GM19324 (cell line): ENCODE data around the gene SERPINE2.
"Not testable (repeated sequence)": the region's sequence is repeated elsewhere in the genome, so short reads cannot be mapped to it uniquely, and the experiment has no call there.

Experiments
- ATAC-seq: cut with Tn5 transposase; IDR thresholded peaks from one replicate; pipeline ENCODE4 v1.9.1; 2021; ENCODE audit warnings: mild to moderate bottlenecking, moderate library complexity; ENCODE audit not compliant: unreplicated experiment, low FRiP score

The SERPINE2 gene

DNA sequence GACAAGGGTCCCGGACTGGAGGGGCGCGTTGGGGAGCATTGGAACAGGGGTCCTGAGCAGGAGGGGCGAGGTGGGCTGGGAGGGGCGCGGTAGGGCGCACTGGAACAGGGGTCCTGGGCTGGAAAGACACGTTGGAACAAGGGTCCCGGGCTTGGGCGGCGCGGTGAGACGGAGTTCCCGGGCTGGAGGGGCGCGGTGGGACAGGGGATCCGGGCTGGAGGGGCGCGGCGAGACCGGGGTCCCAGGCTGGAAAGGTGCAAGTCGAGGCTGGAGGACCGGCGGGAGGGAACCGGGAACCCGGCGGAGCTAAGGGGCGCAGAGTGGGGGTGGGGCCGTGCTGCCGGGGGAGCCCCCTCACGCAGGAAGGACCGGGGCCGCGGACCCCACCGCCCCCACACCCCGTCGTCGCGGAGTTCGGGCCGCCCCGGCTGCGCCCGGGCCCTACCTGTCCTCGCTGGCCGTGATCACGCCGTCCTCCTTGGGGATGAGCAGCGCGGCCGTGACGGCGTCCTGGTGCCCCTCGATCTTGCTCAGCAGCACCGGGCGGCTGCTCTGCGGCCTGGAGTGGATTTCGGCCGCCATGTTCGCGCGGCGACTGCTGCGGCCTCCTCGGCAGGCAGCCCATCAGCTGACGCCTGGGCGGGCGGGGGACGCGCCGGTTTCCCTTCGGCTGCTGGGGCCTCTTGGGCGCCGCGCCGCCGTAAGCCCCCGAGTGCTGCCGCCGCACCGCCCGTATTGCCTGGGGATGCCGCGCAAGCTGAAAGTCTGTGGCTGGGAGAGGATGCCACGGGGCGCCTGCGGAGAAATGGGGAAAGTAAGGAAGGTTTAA lies 94.2 kb downstream of the SERPINE2 start, which contains the start of gene WDFY1:
Gene WDFY1 (minus strand): TSS at position 633 of the 829 bp plus-strand sequence. CDS start 51 bp downstream, at position 582.
- peak; percentile 89 for ATAC-seq

GRCh38 chr2:223944166-223944702 lies 94.9 kb downstream of the SERPINE2 start:
- no peak for ATAC-seq

- no peak for ATAC-seq
These were observed 95.5 kb downstream of the SERPINE2 start for GRCh38 chr2:223943561-223944008.

- no peak for ATAC-seq
These were observed 96.0 kb downstream of the SERPINE2 start for GRCh38 chr2:223943135-223943534.

DNA sequence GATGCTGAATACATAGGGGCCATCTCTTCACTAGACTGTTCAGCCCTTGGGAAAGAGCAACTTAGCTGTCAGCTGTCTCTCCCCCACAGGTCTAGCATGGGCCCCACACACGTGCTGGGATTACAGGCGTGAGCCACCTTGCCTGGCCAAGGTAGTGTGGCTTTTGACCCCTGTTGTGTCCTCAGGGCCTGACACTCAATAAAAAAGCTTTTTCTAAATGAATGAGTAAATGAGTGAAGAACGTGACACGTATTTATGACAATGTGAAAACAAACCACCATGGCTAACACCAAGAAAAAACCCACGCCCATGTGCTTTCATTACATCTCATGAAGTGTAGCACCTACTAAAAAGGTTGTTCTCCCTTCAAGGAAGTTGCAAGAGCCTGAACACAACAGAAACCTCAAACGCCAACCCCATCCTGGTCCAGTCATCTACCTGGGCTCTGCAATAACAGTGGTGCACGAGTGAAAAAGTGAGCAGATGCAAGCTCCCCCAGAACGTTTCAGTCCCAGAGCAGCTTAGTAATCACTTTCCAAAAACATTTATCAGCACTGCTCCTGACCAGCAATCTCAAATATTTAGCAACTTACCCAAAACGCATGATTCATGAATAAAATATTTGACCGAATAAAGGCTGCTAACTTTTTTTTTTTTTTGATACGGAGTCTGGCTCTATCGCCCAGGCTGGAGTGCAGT lies 97.4 kb downstream of the SERPINE2 start:
- no peak for ATAC-seq

DNA sequence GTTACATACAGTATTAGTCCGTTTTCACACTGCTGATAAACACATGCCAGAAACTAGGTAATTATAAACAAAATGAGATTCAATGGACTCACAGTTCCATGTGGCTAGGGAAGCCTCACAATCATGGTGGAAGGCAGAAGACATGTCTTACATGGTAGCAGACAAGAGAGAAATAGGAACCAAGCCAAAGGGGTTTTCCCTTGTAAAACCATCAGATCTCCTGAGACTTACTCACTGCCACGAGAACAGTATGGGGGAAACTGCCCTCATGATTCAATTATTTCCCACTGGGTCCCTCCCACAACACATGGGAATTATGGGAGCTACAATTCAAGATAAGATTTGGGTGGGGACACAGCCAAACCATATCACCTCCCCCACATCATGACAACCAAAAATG lies 99.6 kb downstream of the SERPINE2 start:
- not testable (repeated sequence) for ATAC-seq

- ATAC-seq: no peak
These were observed 101.6 kb downstream of the SERPINE2 start for GRCh38 chr2:223937535-223937934.

DNA sequence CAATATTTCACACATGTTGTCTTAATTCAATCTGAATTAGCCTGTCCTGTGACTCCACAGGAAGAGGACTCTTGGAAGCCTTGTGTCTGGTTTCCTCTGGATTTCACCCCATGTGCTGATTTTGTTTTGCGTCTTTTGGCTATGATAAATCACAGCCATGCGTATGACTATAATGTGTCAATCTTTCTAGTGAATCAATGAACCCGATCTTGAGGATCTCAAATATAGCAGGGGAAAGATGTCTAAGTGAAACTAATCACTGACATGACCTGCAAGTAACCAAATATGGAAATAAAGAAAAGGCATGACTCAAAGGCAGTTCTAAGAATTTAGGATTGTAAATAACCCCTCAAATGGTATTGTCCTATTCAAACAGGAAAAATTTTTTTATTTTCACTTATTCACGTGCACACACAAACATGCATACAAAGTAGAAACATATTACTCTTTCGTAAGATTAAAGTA lies 102.2 kb downstream of the SERPINE2 start:
- ATAC-seq: no peak

- no peak for ATAC-seq
These were observed 103.5 kb downstream of the SERPINE2 start for GRCh38 chr2:223935459-223936125.

DNA sequence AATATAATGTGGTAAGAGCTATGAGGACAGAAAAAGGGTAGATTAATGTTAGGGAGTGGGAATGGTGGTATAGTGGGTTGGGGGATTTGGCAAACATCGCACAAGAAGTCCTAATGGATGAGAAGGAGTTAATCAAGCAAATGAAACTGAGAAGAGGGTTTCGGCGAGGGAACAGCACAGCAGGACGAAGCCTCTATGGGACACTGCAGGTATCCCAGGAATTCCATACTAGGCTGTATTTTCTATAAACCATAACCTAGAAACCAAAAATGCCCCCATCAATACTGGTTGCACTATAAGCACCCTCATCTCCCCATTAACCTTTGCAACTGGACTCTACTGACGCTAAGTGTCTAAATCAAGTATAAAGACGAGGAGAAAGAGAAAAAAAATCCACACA lies 104.2 kb downstream of the SERPINE2 start:
- no peak for ATAC-seq

- no peak for ATAC-seq
These were observed 106.0 kb downstream of the SERPINE2 start for GRCh38 chr2:223932816-223933800.

GRCh38 chr2:223930103-223930976 lies 108.7 kb downstream of the SERPINE2 start:
- no peak for ATAC-seq

GRCh38 chr2:223929571-223930102 lies 109.4 kb downstream of the SERPINE2 start:
- ATAC-seq: no peak

DNA sequence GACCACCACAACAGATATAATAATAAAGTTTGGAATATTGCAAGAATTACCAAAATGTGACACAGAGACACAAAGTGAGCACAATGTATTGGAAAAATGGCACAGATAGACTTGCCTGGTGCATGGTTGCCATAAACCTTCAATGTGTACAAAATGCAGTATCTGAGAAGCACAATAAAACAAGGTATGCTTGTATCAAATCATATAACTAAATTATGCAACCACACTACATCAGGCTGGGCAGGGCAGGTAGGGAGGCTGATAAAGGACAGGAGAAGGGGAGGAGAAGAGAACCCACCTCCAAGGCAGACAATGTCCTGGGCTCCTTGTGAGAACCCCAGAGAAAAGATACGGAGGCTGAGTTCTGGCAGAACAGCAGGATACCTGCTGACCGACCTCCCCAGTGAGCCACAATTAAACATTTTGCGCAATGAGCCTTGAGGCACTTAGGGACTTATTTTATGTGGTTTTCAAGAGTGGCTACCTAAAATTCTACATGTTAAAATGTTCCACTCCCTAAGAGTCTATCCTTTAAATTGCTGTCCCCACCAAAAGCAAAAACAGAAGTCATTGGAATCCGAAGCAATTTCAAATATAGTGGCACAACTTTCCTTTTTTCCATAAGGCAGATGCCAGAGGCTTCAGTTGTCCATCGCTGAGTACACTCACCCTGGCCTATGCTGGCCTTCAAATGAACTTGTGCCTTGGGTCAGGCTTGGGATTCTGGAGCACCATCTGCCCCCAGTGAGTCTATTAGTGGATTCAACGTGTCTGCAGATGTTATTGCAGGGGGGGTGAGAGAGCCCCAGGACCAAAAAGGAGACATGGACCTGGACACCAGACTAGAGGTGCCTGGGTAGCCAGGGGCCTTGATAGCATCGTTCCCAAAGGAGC lies 110.7 kb downstream of the SERPINE2 start:
- no peak for ATAC-seq

- ATAC-seq: no peak
These were observed 114.0 kb downstream of the SERPINE2 start for GRCh38 chr2:223925106-223925505.
